Eye (tissue), 1 donor: ENCODE measurements around the gene NRG2.

Source experiments
- DNase-seq: peaks from one replicate; pipeline ENCODE4 v3.0.0-alpha.2; 2015

The NRG2 gene

DNA sequence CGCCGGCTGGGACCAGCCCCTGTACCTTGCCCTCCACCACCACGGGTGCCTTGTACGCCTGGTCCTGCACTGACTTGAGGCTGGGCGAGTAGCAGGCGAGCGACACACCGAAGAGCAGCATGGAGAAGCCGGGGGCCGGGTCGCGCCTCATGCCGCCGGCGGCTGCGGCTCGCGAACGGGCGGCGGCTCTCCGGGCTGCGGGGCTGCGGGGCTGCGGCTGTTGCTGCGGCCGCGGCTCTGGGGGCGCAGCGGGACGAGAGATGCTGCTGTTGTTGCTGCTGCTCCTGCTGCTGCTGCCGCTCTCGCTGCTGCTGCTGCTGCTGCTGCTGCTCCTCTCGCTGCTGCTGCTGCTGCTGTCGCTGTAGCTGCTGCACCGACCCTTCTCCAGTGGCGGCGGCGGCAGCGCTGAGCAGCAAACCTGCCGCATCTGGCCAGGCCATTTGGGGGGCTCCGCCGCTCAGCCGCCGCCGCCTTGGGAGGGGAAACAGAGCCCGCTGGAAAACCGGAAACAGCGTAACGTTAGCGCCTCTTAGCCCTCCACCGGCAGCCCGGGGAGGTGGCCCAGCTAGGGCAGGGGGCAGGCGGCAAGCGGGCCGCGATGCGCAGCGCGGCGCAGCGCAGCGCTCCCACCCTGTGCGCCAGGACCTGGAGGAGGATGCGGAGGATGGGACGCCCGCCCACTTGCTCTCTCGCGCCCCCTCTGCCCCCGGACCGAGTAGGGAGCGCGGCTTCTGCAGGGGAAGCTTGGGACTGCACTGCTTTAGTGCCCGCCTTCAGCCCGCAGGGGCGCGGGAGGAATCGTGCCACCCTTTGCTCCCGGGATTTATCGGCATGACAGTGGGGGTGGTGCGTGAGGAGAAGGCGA lies at the start of gene NRG2:
NRG2 (minus strand) TSS at position 657 of the 865 bp plus-strand sequence.
- DNase-seq: peak; percentile 91

DNA sequence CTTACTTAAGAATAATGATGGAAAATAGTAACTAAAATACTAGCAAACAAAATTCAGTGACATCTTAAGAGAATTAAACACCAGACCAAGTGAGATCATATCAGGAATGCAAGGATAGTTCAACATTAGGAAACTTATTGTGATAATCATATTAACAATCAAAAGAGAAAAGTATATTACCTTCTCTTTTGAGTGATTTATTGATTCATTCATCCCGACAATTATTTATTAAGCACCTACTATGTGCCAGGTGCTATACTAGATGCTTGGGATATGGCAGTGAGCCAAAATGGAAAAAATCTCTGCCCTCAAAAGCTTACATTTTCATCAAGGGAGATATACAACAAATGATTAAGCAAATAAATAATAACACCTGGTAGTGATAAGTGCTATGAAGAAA lies 47.2 kb upstream of the NRG2 start:
- DNase-seq: no peak

DNA sequence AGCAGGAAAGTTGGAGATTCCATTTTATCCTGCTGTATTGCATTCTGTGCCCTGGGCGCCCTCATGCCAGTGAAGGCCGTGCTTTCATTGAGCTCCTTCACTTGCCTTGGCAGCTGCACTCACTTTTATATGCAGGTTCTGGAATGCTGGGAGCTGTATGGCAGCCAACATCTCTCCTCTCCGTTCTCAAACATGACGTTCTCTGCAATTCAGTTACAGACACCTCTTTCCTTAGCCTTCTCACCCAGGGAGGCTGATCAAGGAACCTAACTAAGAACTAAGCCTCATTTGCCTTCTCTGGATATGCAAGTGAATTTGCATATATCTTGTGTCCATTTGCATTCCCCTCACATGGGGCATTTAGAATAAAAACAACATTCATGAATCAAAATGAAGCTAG lies 41.4 kb upstream of the NRG2 start:
- no peak for DNase-seq

DNA sequence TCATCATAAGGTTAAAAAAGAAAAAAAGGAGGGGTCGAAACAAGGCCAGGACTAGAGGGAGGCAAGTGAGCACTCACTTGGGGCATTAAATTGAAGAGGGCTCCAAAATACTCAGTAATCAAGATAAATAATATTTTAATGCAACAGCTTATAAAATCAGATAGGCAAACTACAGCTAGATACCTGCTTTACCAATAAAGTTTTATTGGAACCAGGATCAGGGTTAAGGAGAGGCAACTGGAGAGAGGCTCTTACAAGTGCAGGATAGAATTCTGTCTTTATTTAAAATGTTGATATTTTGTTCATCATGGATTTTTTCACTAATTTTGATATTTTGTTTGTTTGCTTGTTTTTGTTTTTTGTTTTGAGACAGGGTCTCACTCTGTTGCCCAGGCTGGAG lies 40.6 kb upstream of the NRG2 start:
- DNase-seq: no peak

DNA sequence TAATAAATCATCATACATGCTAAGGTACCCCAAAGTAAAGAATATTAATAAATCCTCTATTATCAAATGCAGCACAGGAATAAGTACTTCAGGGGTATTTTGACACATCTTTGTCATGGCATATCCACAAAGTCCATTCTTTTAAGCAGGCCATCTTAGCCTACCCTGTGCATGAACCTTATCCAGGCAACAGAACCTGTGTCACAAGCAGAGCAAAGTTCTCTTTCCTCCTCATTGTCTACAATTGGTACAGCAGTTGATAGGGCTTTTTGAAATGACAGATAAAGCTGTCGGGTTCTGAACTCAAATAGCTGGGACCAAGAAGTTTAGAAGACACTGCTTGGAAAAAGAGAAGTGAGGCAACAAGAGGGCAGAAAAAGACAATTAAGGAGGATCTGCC lies 40.0 kb upstream of the NRG2 start:
- DNase-seq: no peak

DNA sequence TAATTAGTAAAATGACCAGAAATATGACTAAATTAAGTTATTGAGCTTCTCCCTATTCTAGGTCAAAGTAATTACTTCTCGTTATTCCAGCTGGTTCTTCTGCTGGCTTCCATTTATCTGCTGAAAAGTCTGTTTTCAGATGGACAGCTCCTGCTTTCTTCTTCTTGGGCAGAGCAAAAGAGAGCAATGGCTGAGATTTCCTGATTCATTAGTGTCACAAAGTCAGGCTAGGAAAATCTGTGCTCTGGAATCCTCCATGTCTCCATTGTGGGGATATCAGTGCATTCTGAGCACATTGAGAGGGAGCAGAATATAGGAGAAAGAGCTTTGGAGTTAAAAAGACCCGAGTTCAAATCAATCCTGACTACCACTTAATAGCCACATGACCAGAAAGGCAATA lies 33.7 kb upstream of the NRG2 start:
- DNase-seq: no peak

DNA sequence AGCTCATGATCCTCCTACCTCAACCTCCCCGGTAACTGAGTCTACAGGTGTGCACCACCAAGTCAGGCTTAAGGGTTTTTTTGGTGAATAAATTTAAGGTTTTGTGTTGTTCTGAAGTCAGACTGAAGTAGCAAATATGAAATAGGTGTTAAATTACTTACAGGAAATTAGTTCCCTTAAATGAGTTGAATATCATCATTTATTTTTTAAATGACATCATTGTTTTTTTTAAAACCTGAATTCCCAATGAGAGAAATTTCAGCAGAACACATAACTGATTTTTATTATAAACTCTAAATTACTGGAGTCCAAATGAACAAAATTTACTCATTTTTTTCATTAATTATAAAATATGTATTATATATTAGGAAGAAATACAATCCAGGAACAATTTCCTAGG lies 33.0 kb upstream of the NRG2 start:
- no peak for DNase-seq

DNA sequence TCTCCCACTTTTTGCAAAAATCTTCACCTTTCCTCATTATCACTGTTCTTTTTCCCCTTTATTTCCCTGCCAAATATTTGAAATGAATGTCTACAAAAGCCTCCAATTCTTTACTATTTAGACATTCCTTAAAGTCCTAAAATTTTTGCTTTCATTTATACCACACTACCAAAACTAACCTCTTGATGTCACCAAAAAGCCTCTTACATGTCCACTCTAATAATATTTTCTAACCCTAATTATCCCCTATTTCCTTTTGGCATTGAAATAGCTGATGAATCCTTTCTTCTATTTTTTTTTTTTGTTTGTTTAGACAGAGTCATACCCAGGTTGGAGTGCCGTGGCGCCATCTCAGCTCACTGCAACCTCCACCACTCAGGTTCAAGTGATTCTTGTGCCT lies 32.3 kb upstream of the NRG2 start:
- no peak for DNase-seq

DNA sequence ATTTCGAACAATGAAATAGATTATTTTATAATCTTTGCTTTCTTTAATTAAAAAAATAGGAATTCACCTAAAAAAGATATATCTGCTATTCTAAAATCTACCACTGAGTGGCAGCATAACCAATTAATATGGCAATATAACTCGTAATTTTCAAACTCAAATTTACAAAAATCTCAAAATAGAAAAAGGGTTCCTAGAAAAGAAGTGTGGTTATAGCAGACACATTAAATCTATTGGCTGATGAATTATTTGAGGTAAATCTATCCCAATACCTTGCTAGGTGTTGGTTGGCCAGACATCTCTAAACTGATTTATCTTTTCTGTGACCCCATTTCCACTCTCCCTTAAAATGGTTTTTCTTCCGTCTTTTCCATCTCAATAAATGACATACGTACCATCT lies 30.2 kb upstream of the NRG2 start:
- peak; percentile 45 for DNase-seq

DNA sequence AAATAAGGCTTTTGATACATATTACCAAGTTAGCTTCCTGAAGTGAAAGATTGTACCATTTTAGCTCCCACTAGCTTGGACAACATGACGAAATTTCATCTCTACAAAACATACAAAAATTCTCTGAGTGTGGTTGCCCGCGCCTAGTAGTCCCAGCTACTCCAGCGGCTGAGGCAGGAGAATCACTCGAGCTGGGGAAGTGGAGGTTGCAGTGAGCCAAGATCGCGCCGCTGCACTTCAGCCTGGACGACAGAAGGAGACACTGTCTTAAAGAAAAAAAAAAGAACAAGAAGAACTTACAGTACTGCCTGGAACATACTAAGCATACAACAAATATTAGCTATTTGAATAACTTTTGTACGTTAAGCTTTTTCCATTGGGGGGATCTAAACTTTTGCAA lies 29.7 kb upstream of the NRG2 start:
- no peak for DNase-seq

DNA sequence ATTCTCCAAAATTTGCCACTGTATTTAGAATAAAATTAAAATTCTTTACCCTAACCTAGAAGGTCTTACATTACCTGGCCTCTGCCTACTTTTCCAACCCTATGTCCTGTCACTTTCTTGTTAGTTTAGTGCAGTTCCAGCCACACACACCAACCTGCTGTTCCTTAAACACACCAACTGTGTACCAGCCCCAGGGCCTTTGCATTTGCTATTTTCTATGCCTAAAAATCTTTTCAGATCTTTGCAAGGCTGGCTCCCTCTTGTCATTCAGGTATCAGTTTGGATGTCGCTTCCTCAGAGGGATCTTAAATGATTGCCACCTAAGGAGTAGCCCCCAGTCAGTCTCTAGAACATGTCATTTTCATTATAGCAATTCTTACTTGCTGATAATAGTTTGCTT lies 17.7 kb upstream of the NRG2 start:
- DNase-seq: no peak

DNA sequence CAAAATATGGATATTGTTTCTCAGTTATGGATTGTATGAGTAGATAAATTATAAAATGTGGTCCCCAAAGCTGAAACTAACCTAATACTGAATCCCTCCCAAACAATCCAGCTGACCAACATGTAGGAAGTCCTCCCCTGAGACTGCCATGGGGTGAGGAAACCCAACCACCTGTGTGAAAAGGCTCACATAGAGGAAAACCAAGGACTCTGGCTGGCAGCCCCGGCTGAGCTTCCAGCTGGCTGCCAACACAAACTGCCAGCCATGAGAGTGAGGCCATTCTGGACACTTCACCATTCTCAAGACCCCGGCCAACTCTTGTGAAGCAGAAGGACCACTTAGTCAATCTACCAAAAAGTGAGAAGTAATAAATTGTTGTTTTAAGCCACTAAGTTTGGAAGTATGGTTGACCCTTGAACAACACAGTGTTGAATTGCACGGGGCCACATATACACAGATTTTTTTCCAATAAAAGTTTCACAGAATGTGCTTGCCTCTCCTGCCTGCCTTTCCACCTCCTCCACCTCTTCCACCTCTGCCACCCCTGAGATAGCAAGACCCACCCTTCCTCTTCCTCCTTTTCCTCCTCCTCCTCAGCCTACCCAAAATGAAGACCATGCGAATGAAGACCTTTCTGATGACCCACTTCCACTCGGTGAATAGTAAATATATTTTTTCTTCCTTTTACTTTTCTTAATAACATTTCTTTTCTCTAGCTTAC lies 15.3 kb upstream of the NRG2 start:
- no peak for DNase-seq

DNA sequence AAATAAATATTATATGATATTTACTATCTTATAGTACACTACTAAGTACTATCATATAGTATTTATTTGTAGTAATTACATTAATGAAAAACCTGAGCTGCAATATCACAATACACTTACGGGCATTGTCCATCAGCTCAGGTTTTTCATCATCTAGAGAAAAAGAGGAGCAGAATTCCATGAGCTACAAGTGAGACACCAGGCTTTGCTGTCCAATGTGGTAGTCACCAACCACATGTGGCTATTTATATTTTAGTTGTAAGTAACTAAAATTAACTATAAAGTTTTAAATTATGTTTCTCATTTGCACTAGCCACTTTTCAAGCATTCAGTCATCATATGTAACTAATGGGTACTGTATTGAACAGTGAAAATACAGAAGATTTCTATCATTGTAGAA lies 13.8 kb upstream of the NRG2 start:
- DNase-seq: no peak

DNA sequence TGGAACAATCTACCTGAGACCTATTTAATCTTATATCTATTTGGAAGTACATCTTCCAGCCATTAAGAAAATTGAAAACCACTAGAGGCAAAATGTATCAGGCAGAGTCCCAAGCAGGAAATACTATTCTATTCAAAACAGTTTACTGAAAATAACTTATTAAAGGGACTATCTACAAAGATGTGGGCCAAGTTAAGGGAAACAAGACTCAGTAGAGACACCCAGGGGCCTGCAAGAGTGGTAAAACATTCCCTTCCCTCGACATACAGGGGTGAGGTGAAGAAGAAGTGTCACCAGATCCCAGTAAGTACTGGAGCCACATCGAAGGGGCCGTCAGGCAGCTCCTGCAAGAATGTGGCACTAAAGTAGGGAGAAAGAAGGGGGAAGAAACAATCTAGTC lies 12.1 kb upstream of the NRG2 start:
- DNase-seq: no peak

DNA sequence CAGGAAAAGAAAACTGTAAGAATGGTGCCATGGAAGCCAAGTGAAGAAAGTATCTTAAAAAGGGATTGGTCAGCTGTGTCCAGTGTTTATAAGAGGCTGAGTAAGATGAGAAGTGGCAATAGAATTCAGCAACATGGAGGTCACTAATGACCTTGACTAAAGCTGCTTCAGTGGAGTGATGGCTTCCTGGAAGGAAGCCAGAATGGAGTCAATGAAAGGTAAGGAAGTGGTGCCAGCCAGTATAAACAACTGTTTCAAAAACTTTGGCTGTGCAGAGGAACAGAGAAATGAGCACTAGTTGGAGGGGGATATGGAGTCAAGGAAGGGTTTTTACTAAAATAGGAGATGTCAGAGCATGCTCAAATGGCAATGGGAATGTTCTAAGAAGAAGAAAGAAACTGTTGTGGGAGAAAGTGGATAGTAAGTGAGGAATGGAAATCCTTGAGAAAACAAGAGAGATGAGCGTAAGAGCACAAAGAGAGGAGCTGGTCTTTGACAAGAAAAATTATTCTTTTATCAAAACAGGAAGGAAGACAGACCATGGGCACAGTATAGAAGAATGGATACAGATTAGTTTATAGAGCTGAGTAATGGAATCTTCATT lies 11.1 kb upstream of the NRG2 start:
- DNase-seq: no peak

DNA sequence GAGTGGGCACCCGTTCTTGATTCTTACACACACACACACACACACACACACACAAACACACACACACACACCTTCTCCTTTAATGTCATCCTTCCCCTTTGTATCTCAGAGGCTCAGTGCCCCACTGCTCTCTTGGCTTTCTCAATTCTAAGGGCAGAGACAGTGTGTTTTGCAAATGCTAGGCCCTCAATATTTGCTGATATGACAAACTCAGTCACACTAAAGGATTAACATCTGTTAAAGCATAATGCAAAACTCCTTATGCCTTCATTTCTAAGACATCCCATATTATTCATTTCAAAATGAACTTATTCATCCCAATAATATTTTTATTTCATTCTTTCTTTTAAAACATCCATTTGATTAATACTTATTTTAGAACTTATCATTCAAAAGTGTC lies 8.9 kb upstream of the NRG2 start:
- DNase-seq: no peak

DNA sequence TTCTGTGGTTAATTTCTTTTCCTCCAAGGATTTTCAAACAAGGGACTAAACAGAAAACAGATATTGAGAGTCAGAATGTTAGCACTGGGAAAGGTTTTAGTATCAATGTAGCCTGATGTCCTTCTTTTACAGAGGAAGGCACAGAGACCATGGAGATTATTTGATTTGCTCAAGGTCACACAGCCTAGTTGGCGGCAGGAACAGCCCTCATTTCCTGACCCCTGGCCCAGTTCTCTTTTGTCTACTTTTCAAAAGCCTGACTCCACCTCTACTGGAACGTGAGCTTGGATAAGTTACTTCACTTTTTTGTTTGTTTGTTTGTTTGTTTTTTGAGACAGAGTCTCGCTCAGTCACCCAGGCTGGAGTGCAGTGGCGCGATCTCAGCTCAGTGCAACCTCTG lies 6.6 kb upstream of the NRG2 start:
- no peak for DNase-seq

DNA sequence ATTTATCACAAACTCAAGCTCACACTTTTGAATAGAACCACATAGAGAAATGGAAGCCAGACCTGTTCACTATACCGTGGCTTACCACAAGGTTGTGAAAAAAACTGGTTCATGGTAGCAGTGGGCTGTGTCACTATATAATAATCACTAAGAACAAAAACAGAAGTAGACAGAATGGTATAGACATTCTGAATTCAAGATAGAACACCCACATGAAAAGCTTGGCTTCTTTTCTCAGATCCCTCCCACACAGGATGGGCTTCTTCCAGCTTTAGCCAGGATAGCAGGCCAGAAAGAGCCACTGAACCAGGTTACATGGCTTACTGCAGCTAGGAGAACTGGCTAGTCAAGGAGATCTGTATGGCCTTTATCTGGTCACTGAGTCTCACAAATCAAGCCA lies 6.1 kb upstream of the NRG2 start:
- DNase-seq: no peak

DNA sequence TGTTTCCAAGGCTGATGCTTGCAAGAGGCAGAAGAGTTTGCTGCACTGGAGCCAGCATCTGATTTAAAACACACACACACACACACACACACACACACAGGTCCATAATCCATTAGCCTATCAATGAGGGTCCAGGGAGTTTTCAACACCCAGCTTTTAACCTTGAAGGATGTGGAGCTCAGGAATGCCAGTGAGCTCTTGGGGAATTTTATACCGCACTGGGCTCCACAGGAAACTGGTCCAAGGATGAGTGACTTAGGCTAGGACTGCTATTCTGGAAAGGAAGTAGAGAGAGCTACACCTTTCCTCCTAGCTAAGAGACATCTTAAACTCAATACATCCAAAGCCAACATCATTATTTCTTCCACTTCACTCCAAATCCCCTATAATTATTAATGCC lies 942 bp upstream of the NRG2 start:
- DNase-seq: no peak

DNA sequence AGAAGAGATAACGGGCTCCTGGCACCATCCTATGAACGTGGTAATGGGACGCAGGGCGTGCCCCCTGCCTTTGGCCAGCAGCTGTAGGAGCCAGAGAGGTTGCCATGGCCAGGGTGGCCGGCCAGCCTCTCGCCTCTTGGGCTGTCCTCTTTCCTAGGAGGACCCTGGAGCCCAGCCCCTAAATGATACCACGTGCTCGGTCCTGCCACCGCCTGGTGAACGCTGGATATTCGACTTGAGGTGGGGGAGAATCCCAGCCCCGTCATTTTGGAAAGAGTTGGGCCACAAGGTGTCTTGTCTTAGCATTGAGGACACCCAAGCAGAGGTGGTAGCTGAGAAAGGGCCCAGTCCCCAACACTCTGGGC lies 391 bp upstream of the NRG2 start:
- no peak for DNase-seq

DNA sequence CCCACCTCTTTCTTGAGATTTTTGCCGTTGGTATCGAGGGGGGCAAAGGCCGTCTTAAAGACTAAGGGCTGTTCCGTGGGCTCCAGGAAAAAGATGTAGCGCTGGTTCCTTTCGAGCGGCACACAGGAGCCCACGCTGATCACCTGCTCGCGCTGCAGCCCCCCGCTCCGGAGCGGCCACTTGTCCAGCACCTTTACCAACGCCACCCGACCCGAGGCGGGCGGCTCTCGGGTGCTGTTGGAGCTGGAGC lies 781 bp downstream of the NRG2 start:
- no peak for DNase-seq

DNA sequence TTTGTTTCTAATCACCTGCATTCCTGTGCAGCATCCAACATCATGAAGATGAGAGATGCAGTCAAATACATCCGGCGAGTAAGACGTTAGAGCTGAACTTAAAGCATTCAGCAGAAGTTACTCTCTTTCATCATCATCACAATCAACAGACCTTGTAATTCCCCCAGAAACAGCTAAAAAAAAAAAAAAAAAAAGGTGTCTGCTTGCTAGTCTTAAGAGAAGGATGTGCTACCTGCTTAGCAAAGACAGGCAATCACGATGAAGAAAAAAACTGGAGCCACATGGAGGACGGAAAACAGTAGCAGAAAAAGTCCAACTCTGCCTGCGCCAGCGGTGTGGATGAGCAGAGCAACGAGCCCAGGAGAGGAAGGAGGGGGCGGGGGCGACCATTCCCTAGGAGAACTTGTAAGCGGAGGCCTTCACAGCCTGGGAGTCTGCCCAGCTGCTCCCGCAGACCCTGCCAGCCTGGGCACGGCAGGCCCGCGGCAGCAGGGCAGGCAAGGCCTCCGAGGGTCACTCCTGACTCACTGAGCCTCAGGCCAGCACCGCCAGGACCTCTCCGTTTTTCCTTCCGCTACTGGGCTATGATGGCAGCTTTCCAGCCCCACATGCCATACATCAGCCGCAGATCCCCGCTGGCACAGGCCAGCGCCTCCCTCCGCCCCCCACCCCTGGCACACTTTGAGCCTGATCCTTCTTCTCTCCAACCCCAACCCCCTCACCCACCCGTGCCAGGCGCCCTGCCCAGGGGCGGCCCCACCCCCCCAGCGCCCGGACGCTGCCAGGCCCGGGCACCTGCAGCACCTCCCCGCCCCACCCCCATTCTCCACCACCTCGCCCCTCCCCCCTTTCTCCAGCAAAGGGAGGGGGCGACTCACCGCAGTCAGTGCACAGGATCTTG lies 1.4 kb downstream of the NRG2 start:
- peak; percentile 67 for DNase-seq

DNA sequence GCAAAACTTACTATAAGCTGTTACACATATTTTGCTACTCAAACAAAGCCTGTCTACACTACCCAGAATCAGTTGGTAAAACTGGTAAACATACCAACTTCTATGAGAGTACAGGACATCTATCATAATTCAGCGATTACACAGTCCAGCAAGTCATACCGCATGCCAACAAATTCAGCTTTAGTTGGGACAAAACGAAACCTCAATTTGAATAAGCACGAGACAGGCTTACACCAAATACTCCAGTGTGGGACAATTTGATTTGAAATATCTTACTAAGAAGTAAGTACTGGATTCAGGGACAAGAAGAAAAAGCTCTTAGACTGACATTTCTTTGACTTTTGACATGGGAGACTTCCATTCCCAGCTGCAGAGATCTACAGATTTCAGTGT lies 2.0 kb downstream of the NRG2 start:
- peak; percentile 11 for DNase-seq

DNA sequence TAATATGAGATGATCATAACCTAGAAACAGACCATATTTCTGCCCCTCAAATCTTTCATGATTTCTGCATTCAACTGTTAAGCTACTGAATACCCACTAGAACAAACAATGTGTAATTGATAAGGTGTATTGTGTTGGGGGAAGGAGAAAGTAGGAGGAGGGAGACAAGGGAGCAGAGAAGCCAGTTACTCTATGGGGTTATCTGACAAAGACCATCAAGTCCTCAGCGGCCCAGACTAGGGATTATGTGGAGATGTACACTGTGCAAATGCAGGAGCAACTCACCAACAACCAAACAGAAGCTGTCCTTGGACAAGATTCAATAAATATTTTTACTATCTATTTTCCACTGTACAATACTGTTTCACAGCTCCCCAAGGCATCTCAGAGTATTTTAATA lies 2.7 kb downstream of the NRG2 start:
- no peak for DNase-seq
